Measurements from ENCODE around the gene KIRREL1.

The KIRREL1 gene

DNA sequence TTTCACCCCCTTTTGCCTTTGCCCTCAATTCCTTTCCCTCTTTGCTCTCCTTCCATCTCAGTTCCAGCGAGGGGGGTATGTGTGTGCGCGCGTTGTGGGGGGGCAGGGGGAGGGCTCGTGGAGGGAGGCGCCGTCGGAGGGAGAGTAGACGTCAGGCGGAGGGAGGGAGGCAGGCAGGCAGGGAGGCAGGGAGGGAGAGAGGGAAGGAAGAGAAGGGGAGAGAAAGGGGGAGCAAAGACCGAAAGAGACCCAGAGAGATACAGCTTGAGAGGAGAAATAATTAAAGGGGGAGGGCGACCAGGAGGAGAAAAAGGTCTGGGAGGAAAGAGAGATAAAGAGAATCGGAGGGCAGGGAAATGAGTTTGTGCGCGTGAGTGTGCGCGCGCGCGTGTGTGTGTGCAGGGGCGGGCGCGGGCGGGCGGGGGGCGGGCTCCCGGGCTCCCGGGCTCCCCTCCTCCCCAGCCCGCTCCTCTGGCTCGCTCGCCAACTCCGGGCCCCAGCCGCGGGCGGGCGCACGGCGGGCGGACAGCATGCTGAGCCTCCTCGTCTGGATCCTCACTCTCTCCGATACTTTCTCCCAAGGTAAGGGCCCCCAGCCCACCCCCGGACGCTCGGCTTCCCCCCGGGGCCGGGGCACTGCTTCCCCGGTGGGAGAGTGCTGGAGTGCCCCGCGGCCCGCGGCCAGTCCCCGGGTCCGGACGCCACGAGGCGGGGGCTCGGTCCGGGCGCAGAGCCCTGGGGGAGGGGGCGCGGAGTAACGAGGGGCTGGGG lies at the start of gene KIRREL1:
Gene KIRREL1 (plus strand): TSS at position 499 of the 771 bp plus-strand sequence. CDS start 32 bp downstream, at position 531.
- no peak for DNase-seq

DNA sequence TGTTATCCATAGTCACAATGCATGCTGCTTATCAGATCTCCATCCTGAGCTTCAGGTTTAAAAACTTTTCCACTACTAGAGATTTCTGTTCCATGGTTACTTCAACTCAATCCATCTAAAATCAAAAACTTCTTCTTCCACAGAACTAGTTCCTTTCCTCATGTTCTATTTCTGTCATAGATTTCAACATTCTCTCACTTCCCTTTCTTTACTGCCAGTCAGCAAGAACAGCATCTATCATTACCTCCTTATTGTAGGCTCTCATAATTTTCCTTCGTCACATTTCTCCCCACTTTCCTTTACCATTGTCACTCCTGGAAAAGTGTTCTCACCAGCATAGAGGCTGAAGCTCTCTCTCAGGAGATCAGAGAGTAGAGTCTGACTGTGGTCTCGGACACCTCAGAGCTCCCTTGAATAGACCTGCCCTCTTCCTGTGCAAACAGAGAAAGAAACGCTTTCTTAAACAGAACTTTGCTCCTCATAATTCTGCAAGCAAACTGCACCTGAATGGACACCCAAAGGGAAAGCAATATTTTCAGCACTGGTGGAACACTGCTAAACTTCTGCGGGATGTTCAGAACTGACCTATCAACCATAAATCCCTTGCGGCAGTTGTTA lies 48.7 kb upstream of the KIRREL1 start:
- no peak for DNase-seq

DNA sequence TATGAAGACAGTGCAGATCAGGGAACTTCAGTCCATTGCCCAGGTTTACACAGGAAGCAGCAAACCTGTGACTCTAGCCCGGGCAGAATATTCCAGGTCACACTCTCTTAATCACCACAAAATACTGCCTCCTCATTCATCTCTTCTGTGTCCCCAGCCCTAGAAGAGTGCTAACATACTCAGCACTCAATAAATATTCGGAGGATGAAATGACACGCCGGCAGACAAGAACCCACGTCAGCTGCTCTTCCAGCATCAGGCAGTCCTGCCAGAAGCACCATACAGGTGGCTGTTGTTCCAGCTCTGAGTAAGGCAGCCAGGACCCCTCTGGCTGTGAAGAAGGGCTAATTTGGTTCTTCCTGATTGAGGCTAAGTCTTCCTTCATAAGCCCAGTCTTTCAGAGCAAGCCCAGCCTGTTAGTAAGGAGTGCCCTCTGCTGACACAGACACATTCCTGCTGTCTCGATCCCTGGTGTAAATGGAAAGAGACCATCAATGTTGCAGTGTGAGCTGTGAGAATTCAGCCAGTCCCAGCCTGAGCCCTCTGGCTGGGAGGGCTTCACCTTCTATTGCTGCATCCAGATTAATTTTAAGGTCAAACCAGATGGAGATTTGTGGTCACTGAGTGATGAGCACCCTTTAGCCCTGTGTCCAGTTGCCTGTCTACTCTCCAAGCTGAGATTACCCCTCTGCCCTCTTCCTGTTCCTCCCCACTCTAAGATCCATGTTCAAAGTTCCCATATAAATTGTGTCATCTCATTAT lies 45.0 kb upstream of the KIRREL1 start:
- no peak for DNase-seq

DNA sequence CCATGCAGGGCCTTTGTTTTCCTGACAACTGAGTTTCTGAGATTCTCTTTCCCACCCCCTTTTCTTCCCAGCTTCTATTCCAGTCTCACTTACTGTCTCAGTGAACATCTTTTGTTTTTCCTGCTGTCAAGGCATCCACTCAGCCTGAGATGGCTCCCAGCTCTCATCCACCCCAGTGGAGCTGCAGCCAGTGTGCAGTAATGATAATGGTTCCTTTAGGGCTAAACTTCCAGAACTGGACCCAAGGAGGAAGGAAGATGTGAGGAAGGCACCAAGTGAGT lies 44.4 kb upstream of the KIRREL1 start:
- DNase-seq, result no peak

DNA sequence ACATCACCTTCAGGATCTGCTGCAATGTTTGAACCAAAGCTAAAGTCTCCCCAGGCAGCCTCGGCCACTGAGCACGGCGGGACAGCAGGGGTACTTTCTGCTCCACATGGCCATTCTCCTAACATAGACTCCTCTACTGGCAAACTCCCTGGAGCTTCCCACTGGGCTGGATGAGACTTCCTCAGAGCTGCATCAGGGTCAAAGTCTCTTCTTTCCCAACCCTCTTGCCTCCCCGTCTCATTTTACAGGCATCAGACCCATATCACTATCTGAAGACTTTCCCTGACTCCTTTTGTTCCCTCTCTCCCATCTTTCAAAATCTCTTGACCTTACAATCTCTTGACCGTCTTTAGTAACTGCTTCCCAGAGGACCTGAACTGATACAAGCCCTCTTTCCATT lies 42.2 kb upstream of the KIRREL1 start:
- DNase-seq, result no peak

DNA sequence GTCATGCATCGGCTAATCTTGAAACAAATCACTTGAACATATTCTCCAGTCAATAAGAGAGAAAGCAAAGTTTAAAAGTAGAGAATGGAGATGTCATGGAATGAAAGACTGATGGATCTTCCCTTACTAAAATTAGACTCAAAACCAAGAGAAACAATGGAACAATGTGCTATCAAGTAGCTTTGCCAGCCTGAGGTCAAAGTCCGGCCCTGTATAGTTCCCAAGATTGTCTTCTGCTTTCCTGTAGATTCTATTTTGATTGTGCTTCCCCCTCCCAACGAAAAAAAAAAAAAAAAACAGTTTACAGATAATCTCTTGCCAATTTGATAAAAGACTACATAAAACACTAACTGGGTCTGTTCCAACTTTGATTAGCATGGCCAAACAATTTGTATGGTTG lies 40.8 kb upstream of the KIRREL1 start:
- no peak for DNase-seq

DNA sequence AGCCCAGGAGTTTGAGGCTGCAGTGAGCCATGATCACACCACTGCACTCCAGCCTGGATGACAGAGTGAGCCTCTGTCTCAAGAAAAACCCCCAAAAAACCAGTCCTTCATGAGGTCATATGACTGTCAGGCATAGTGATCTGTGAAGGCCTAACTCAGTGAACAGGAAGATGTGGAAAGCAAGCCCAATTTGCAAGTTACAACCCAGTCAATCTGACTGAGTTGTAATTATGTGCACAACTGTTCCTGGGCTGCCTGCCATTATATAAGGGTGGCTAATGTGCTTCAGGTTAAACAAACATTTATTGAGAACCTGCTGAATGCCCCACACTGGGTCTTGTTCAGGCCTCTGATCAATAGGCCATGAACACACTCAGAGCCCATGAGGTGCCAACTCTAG lies 38.2 kb upstream of the KIRREL1 start:
- no peak for DNase-seq

DNA sequence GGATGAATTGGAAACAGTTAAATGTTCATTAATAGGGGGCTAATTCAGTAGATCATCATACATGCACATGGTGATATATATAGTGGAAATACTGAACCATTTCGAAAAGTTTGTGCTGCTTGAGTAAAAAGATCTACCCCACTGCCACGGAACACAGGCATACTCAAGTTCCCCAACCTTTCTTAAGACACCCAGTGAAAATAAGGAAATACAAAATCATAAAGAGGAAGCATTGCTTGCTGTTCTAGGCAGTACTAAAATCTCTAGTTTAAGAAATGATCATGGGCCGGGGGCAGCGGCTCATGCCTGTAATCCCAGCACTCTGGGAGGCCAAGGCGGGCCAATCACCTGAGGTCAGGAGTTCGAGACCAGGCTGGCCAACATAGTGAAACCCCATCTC lies 37.6 kb upstream of the KIRREL1 start:
- no peak for DNase-seq

DNA sequence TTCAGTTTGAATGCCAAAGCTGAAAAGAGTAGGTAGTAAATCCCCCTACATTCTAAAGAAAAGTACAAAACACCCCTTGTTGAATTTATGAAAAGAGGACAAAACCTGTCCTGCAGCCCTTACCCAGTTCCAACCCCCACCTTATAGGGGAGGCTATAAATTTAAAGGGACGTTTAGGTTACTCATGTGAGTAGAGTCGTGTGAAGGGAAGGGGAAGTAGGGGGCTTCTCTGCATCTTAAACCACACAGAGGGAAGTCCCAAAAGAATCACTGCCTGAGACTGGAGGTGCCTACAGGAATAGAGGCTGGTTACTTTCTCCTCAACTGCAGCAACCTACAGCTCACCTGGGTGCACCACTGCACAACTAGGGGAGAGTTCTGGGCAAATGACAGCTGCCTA lies 36.7 kb upstream of the KIRREL1 start:
- no peak for DNase-seq

DNA sequence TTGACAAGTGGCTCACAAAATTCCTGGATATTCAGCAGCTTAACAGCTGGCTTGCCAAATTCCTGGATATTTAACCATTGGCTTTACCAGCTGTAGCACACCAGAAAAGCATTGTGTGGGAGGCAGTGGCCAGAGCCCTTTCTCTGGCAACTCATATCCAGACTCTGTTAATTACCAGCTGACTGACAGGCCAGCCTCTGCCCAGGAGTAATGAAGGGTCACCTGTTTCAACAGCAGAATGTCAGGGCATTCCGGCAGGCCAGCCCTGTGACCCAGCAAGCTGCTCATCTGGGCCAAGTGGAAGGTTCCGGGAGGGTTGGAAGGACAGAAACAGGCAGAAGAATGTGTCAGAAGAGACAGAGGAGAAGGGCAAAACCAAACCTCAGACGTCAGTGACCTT lies 35.2 kb upstream of the KIRREL1 start:
- DNase-seq, result no peak

DNA sequence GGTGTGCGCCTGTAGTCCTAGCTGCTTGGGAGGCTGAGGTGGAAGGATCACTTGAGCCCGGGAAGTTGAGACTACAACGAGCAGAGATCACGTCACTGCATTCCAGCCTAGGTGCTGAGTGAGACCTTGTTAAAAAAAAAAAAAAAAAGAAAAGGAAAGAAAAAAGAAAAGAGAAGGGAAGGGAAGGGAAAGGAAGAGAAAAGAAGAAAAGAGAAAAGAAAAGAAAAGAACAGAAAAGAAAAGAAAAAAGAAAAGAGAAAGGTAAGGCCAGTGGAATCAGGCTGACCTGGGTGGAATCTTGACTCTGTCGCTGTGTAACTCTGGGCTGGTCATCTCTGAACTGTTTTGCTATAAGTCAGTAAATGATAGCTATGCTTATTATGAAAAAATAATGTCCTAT lies 33.7 kb upstream of the KIRREL1 start:
- no peak for DNase-seq

DNA sequence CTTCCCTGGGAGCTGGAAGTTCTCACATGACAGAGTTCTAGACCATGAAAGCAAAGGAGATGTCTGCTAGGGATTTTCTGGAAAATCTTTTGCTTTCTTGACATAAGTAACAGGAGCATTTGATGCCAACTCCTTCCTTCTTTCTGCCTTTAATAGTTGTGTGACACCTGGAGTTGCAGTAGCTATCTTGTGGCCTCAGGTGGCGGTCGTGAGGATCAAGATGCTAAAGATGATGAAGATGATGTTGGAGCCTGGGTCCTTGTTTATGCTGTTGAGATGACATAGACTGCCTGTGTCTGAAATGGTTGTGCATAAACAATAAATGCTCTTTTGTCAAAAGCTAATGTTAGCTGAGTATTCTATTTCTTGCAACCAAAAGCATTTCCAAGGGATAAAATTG lies 32.7 kb upstream of the KIRREL1 start:
- DNase-seq, result no peak

DNA sequence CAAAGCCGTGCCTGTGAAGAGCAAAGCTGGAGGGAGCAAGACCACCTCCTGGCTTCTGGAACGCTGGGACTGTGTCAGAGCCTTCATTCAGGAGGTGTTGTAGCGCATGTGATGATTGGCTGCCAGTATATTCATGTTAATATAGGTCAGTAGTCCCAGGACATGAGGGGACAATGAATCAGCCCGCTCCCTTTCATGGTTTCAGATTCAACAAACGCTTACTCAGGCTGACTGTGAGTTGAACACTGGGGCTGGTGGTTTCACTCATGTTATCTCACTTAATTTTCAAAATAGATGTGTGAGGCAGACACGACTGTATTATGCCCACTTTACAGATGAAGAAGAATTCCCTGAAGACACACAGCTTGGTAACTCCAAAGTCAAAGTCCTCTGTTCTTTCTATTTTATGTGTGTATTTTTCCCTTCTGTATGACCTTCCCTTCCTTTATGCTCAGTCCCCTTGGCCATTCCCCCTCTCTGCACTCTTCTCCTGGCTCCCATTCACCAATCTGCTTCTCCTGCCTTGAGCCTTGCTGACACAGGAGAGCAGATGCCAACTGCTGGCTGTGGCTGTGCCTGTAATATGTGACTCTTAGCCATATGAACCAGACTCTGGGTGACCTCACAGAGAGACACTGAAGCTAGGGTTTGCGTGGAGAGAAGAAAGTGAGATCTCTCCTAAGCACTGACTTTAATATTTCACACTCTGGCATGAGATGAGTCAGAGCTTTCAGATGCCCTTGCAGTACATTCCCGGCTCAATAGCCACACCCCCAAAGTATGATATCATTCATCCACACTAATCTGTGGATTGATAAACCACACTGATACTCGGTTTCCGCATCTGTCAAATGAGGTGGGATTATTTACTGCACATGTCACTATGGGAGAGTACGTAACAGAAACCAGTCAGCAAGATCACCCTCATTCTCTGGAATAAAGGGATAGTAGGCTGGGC lies 31.4 kb upstream of the KIRREL1 start:
- no peak for DNase-seq

DNA sequence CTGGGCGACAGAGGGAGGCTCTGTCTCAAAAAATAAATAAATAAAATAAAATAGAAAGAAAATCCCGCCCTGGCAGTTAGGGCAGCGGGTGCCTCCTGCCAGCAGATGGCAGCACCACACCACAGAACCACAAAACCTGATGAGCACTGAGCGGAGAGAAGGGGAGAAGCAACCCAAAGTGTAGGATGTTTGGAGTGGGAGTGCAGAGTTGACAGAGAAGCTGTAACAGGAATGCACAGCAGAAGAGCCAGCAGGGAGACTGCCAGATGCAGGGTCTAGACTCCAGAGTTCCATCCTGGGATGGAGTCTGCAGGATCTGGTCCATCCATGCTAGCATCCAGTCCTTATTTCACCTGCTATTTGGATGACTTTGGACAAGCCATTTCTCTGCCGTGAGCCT lies 29.7 kb upstream of the KIRREL1 start:
- DNase-seq, result peak; percentile 28

DNA sequence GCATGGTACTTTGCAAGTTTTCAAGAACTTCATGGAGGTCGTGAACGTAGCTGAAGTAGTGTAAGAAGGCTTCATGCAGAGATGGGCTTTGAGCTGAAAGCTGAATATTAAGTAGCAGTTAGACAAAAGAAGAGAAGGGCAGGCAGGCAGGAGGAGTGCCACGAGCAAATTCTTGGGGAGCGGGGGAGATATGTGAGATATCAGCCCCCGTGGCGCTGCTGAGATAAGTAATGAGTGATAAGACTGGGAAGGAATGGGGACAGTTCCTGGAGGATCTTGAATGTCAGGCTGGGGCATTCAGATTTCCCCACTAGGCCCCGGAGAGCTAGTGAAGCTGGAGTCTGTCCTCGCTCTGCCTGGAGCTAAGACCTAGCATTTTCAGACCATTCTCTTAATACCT lies 27.9 kb upstream of the KIRREL1 start:
- DNase-seq, result no peak

DNA sequence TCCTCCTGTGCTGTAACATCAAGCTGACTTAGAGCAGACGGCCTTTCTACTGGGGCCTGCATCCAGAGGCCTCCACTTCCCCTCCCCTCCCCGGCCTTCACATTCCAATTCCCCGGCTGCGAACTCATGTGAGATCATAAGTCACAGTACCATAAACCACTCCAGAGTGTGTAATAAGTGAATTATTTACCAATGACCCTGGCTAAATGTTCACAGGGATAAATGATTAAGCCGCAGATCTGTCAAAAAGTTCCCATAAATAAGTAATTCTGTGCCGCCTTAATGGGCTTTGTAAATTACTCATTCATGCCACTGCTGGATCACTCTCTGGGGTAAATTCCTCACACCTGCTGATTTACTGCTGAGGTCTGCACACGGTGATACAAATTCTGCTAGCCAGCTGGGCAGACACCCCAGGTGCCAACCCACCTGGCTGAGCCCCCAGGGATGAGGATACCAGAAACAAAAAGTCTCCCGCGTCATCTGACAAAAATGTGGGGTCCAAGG lies 27.4 kb upstream of the KIRREL1 start:
- DNase-seq, result no peak

DNA sequence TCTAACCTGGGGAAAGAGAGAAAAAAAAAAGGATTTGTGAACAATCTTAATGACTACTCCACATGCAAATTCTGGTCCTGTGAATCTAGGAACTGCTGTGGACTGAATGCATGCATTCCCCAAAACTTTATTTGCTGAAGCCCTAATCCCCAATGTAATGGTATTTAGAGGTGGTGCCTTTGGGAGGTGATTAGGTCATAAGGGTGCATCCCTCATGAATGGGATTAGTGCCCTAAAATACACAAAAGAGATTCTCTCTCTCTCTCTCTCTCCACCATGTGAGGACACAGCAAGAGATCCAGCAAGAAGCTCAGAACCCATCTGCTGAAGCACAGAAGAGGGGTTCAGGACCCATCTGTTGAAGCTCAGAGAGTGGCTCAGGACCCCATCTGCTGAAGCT lies 26.2 kb upstream of the KIRREL1 start:
- DNase-seq, result no peak

DNA sequence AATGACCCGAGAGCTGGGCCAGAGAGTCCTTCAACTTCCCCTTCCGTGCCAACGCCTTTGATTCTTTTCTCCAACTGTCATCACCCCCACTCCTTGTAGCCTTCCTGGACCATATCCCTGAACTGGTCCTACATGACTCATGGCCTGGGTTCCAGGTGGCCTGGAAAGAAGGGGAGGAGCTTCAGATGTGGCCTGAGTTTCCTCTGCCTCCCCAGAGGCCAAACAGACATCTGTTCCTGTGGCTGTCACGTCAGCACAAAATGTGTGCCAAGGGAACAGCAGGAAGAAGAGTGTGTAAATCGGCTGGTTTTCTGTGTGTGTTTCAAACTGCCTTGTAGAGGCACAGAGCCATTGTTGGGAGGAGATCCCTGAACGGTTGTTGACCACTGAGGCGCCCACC lies 24.9 kb upstream of the KIRREL1 start:
- DNase-seq, result no peak

DNA sequence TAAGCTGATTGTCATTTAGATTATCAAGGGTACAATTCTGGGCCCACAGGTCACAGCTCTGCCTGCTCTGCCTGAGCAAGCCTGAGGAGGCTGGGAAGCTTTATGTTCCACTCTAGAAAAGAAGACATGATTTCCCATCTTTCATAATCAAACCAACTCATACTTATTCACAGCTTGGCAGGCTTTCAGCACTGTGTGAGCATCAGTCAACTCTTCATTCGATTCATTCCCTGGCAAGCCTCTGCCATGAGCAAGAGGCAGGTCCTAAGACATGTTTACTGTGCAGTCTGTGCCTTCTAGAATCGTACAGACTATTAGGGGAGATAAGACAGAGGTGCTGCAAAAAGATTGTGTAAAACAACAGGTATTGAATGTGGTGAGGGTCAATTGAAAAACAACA lies 24.5 kb upstream of the KIRREL1 start:
- DNase-seq, result no peak

DNA sequence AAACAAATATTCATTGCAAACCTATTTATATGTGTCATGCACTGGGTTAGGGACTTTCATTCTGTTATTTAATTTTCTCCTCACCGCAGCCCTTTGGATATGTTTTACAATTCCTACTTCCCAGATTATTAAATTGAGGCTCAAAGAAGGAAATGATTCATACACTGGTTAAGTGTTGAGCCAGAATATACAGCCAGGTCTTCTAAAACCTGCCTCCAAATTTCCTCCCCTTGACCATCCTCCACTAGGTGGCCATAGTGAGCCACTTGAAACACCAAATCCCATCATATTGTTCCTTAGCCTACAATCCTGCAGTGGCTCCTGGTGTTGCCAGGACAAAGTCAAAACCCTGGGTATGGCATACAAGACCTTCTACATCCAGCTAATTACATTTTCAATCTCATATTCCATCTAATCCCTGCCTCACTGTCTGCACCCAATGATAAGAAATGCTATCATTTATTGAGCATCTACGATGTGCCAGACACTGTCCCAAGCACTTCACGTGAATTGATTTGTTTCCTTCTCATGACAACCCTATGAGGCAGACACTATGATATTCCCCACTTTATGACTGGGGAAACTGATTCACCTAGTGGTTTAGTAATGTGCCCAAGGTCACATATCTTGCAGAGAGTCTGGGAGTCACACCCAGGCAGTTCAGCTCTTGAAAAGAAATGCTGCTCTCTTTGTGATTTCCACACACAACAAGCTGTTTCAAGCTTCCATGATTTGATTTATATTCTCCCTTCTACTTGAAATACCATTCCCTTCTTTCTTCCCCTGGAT lies 23.6 kb upstream of the KIRREL1 start:
- DNase-seq, result no peak

DNA sequence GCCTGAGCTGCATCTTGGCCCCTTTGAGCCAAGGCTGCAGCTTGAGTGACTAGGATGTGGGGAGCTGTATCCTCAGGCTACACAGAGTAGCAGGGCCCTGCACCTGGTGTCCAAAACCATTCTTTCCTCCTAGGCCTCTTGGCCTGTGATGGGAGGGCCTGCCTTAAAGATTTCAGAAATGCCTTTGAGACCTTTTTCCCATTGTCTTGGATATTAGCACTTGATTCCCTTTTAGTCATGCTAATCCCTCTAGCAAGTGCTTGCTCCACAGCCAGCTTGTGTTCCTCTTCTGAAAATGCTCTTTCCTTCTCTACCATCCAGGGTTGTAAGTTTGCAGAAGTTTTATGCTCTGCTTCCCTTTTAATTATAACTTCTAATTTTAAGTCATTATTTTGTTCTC lies 21.7 kb upstream of the KIRREL1 start:
- DNase-seq, result no peak

Measured in NCI-H774 (cell line).